Fibroblast of skin of left biceps (primary cell): ENCODE measurements around the gene VPS39.
"Not testable (repeated sequence)": the region's sequence is repeated elsewhere in the genome, so short reads cannot be mapped to it uniquely, and the experiment has no call there.

Experiments
- DNase-seq, 2 experiments: peaks; one replicate each; pipeline ENCODE4 v3.0.0-alpha.2; 2013; ENCODE audit warnings: low read depth in 2 of 2

VPS39 gene, protein sequence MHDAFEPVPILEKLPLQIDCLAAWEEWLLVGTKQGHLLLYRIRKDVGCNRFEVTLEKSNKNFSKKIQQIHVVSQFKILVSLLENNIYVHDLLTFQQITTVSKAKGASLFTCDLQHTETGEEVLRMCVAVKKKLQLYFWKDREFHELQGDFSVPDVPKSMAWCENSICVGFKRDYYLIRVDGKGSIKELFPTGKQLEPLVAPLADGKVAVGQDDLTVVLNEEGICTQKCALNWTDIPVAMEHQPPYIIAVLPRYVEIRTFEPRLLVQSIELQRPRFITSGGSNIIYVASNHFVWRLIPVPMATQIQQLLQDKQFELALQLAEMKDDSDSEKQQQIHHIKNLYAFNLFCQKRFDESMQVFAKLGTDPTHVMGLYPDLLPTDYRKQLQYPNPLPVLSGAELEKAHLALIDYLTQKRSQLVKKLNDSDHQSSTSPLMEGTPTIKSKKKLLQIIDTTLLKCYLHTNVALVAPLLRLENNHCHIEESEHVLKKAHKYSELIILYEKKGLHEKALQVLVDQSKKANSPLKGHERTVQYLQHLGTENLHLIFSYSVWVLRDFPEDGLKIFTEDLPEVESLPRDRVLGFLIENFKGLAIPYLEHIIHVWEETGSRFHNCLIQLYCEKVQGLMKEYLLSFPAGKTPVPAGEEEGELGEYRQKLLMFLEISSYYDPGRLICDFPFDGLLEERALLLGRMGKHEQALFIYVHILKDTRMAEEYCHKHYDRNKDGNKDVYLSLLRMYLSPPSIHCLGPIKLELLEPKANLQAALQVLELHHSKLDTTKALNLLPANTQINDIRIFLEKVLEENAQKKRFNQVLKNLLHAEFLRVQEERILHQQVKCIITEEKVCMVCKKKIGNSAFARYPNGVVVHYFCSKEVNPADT

DNA sequence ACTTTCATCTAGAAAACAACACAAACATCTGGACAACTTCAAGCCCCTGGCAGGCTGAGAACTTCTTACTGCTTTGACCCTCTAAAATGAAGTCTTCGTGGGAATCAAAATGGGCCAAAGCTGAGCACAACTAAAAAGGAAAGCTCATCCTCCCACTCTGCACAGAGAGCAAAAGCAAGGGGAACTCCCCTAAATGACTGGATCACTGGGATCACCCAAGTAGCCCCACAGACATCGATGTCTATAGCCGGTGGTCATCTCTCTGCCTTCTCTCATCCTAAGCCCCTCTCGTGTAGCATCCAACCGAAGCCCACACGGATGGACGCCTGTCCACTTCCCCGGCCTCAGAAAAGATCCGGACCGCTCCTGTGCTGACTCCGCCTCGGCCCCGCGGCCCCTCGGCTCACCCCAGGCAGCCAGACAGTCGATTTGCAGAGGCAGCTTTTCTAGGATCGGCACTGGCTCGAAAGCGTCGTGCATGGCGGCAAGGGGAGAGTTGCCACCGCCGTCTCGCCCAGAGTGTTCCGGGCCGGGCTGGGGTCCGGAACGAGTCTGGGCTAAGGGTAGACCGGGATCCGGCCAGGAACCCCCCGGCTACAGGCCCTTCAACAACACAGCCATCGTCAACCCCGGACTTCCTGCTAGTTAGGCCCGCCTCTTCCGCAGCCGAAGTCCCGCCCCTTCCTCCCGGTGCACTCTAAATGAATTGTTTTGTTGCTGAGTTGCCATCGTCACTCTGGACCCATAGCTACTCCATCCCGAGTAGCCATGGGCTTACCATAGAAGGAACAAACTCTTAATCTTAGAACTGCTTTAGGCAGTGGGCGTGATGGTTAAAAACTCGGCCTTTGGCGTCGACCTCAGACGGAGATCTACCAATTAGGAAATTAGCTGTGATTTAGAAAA lies at the start of gene VPS39:
Gene VPS39, minus strand, starts transcription at position 631 of the 906 bp plus-strand sequence. Its CDS starts 151 bp downstream, at position 480.
- DNase-seq = peak; percentile 36 to 49

DNA sequence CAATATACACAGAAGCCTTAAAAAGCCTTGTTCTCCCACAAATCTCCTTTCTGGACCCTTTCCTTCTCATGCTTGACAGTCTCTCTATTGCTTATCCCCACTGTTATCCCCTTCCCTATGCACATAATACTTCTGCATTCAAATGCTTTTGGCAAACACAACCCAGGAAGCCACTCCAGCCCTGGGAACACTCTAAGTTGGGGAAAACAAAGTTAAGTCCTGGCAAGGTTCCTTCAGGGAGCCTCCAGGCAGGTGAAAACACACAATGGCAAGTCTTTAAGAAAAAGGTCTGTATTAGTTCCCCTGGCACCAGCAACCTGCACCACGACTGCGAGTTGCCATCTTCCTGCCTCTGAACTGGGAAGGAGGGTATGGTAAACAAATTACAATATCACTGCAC lies 45.2 kb upstream of the VPS39 start:
- no peak for DNase-seq

DNA sequence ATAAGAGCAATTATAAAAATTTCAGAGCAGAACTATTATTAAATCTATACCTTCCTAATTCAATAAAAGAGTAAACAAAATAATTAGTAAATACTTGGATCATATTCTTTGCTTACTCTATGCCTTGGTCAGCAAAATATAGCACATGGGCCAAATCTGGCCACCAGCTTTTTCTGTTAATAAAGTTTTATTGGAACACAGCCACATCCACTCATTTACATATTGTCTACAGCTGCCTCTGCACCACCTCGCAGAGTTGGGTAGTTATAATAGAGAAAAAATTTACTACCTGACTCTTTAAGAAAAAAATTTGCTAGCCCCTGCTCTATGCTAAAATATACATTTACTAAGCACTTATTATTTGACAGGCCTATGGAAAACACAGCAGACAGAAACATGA lies 32.7 kb upstream of the VPS39 start:
- DNase-seq = no peak

DNA sequence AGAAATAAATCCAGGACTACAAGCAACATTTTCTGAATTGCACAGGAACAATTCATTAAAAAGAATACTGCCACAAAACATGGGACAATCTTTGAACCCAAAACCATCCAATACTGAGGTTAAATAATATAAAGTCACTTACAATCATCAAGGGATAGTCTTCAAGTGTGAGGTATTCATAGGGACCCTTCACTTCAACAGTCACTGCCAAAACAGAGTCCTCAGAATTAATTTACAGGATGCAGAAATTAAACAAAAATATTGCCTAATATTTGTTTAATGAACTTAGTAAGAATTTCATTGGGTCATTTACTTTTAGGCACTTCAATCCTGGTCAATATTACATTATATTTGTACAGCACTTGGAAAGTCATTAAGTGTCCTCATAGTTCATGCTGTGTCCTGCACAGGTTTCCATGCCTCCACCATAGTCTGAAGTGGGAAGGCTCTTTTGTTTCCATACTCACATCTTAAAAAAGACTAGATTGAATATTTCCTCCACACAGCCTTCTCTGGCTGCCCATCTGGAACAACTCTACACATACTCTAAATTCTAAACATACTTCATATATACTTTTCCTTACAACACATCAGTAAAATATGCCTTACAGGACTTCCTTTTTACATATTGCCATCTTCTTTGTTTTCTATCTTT lies 31.6 kb upstream of the VPS39 start:
- peak; percentile 6 for DNase-seq

DNA sequence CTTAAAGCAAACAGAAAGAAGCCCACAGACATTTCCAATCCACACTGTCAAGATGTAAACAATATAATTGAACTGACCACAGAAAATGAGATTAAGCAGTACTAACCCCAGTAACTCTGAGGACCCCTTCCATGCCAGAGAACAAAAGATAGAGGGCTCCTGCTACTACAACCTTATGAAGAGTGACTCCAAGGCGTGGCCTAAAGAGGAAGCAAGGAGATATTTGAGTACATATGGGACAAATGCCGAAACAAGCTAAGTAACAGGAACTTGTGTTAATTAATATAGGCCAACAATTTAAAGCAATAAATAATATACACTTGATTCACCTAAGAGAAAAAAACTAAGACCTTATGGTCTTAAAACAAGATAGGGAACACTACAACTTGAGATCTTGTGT lies 25.0 kb upstream of the VPS39 start:
- no peak for DNase-seq

DNA sequence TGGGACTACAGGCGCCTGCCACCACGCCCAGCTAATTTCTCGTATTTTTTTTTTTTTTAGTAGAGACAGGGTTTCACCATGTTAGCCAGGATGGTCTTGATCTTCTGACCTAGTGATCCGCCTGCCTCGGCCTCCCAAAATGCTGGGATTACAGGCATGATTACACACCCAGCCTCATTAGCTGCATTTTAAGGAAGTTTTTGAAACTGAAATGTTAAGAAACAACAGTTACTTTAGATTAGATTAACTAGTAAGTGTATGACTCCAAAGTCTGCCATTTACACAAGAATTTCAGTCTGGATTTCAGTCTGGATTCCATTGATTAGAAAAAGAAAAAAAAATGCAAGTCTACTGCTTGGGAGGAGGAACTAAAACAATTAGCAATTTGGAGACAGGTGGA lies 24.5 kb upstream of the VPS39 start:
- no peak for DNase-seq

DNA sequence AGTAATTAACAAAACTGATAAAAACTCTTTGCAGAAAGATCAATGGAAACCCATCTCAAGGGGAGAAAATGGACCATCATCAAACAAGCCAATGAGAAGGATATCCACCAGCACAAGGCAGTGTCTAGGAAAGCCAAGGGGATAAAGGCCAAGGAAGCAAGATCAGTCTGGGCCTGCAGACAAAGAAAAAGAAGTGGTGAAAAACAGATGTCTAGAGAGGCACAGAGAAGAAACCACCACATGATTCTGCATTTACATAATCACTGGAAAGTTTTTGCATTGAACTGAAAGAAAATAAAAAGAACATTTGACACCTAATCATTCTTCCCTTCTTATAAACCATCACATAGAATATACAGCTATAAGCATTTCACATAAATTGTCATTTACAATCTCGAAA lies 23.0 kb upstream of the VPS39 start:
- no peak for DNase-seq

DNA sequence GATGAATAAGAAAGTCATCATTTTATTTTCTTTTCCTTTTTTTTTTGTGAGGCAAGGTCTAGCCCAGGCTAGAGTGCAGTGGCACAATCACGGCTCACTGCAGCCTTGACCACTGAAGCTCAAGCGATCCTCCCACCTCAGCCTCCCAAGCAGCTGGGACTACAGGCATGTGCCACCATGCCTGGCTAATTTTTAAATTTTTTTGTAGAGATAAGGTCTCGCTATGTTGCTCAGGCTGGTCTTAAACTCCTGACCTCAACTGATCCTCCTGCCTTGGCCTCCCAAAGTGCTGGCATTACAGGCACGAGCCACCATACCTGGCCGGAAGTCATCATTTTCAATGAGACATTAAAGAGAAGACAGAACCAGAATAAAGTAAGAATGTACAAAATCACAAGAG lies 20.9 kb upstream of the VPS39 start:
- DNase-seq = not testable (repeated sequence)

DNA sequence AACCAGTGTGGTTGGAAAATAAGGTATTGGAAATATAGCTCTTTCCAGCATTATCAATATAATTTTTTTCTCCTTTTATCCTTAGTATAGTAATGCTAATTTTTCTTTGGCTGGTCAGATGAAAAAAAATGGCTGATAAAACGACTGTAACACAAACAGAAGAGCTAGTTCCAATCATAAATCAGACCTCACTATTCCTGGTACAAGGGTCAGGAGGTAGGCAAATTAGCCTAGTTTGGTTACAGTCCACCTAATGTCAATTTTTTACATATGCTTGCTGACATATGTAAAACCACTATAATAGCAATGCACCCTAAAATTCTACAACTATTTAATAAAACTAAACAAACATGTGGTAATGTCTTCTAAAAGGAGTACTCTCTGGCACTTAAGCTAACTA lies 19.9 kb upstream of the VPS39 start:
- DNase-seq = no peak

DNA sequence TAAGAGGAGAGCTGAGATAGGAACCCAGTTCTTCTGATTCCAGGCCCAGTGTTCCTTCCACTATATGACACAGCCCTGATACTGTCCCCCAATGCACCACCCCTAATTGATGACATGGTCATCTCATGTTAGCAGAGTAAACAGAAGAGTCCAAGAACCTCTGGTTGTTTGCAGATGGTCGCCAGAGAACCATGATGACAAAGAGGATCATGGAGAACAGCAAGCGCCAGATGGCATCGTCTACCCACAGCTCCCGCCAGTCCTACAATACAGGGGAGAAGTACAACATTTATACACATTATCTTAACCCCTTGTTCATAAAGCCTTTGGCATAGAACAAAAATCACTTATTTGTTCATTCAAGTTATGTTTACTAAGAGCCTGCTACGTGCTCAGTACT lies 18.5 kb upstream of the VPS39 start:
- DNase-seq = no peak

DNA sequence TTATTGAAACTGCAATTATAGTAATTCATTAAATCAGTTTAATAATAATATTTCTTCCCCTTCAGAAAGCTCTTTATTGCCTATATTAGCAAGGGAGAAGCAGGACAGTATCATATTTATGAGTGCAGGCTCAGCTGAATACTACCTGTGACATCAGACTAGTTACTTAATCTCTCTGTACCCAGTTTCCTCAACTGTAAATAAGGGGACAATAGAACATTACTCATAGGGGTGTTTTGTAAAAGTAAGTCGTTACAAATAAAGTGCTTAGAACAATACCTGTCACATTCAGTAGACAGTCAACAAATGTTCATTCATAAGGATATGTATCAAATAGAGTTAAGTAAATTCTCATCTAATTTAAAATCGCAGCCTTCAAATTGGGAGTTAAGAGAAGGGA lies 12.1 kb upstream of the VPS39 start:
- DNase-seq = no peak

DNA sequence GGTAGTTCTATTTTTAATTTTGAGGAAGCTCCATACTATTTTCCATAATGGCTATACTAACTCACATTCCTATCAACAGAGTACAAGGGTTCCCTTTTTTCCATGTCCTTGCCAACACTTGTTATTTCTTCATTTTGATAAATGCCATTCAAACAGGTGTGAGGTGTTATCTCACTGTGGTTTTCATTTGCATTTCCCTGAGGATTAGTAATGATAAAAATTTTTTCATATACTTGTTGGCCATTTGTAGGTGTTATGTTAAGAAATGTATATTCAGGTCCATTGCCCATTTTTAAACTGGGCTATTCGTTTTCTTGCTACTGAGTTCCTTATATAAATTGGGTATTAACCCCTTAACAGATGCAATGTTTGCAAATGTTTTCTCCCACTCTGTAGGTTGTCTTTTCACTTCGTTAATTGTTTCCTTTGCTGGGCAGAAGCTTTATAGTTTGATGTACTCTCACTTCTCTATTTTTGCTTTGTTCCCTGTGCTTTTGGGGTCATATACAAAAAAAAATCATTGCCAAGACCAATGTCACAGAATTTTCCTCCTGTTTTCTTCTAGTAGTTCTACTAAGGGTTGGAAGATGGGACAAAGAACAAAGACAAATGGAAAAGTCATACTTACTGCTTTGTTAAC lies 11.0 kb upstream of the VPS39 start:
- DNase-seq = no peak

DNA sequence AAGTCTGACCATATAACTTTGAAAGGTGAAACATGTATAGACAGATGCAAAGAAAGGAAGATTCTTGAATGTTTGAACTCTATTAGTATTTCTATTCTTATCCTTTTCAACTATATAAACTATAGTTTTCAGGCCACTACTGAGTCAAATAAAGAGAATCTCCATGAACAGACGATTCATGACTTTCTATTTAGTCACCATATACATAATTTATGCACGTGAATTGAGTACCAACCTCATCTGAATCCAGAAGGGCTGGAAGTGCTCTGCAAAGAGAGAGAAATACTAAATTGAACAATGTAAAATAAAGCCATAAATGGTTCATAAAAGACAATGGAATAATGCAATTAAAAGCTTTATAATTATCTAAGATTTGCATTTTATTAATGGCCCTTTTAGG lies 9.5 kb upstream of the VPS39 start:
- DNase-seq = no peak

DNA sequence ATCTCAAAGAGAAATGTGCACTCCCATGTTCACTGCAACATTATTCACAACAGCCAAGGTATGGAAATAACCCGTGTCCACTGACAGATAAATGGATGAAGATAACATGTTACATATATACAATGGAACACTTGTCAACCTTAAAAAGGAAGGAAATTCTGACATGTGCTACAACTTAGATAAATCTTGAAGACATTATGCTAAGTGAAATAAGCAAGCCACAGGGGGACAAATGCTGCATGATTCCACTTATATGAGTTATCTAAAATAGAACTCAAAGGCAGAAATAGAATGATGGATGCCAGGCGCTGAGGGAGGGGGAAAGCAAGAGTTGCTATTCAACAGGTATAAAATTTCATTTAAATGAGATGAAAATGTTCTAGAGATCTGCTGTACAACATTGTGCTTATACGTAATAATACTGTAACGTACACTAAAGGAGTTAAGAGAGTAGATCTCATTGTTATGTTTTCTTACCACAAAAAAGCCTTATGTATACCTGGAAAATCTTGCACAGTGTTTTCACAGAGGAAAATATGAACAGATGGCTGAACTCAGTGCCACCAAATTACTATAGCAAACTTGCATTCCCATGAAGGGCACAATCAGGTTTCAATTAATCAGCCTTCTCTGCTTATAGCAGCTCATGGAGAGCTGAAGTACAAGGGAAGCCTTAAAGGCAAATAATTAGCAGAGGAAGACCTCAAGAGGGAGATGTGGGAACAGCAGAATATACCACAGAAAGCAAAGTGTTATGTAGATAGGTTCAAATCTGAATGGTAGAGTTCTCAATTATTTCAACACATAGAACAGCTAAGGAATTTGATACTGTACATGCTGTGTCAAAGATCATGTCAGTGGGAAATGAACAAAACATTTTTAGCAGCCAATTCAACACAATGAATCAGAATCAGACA lies 8.1 kb upstream of the VPS39 start:
- DNase-seq = no peak

DNA sequence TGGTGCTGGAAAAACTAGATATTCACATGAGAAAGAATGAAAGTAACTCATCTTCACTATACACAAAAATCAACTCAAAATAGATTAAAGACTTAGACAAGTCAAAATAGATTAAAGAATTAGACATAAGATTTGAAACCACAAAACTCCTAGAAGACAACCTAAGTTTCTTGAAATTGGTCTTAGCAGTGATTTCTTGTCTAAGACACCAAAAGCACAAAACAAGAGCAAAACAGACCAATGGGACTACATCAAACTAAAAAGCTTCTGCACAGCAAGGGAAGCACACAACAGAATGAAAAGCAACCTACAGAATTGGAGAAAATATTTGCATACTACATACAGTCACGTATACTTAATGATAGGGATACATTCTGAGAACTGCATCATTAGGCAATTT lies 6.5 kb upstream of the VPS39 start:
- no peak for DNase-seq

DNA sequence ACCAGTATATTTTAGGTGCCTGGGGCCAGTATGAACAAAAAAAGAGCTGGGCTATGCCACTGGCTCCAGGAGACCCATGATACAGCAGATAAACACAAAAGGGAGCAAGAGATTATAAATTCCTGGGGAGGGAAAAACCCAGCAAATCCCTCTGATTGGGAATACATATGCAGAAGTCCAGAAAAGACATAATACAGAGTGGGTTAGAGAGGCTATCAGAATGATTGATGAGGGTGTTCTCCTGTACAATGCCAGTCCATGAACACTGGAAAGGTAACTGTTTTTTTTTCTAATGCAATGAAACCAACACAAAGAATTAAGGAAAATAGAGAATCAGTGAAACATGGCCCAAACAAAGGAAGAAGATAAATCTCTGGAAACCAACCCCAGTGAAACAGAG lies 5.4 kb upstream of the VPS39 start:
- no peak for DNase-seq

DNA sequence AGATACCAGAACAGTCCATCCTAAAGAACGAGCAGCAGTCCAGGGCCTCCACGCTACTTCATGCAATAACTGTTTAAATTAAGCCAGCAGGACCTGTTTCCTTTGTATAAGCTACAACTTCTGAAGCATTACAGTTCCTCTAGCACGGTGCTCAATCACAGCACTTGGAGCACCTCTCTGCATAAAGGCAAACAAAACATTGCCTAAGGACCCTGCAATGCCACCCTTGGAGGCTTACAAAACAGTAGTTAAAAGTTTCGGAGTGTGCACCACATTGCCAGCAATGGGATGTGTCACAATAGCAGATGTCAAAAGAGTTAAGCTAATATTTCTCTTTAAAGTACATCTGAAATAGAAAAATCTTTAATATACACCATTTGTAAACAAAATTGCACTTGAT lies 2.6 kb upstream of the VPS39 start:
- no peak for DNase-seq

DNA sequence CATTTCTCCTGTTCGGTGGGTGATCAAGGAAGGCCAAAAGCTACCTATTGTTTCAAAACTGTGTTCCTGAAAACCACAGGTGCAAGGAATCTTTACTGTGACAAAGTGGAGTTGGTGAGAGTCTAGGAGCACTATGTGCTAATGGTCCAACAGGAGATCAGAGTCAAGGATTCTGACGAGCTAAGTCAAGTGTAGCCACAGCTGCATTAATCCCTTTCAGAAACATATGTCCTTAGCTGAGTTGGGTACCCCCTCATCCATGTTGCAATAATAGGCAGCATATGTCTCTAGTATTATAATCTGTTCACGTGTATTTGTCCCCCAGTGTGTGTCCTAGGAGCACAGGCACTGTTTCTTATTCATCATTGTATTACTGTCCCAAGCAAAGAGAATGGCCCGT lies 1.7 kb downstream of the VPS39 start:
- DNase-seq = no peak

DNA sequence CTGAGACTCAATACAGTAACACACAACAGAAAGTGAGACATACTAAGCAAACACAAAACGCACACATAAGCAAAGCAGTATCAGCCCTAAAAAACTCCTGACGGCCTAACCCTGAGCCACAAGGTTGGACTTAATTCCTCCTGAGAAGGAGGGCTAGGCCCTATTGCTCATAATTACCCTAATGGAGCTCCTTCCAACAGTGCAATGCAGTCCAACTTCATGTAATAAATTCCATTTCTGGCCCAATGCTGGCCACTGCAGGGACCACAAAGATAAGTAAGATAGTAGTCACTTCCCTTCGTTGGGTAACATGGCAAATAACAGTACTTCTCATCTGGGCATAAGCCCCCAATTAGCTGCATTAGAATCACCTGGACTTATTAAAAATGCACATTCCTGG lies 4.2 kb downstream of the VPS39 start:
- DNase-seq = no peak

DNA sequence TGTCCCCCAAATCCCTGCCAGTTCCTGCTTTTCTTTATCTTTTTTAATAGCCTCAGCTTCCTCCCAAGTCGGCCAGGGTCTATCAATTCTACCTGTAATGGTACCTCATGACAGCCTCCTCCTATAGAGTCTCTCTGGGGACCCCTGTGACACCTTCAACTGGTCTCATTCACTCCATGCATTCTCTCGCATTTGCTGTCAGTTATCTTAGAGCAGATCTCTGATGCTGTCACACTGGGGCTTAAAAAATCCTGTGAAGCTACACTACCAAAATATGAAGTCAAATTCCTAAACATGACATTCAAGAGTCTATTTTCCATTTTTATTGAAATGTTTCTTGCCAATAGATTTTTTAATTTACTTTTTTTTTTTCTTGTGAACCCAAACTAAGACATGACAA lies 5.5 kb downstream of the VPS39 start:
- no peak for DNase-seq
